GM19193 (cell line): ENCODE measurements around the gene CALCB.

ENCODE experiments used
- POLR2A ChIP-seq: IDR thresholded peaks from 4 replicates; pipeline ENCODE4 v1.6.1; 2011; ENCODE audit not compliant: insufficient read depth, insufficient read length; ENCODE audit errors: extremely low read depth

The CALCB gene

GRCh38 chr11:15073361-15074205 lies at the start of gene CALCB:
Gene CALCB, plus strand, starts transcription at chr11:15073593. Its CDS starts 1,126 bp downstream, at chr11:15074719.
- no peak for TF ChIP-seq POLR2A

- TF ChIP-seq POLR2A, result no peak
These were observed 46.4 kb upstream of the CALCB start for GRCh38 chr11:15027011-15027410.

DNA sequence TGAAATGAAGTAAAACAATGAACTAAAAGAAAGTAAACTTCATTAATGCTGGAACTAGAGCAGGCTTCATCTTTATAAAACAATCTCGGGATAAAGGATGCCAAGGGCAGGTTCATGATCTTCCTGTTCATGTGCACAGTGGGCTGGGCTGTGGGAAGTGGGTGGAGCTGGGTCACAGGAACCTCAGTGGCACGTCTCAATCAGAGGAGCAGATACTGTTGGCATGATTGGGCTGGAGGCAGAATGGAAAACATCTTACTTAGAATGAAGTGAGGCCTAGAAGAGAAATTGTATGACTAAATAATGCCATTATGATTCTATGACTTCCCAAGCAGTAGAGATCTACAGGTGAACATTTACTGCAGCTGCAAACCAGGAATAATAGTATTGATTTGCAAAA lies 45.4 kb upstream of the CALCB start:
- no peak for TF ChIP-seq POLR2A

GRCh38 chr11:15028379-15028778 lies 45.0 kb upstream of the CALCB start:
- no peak for TF ChIP-seq POLR2A

DNA sequence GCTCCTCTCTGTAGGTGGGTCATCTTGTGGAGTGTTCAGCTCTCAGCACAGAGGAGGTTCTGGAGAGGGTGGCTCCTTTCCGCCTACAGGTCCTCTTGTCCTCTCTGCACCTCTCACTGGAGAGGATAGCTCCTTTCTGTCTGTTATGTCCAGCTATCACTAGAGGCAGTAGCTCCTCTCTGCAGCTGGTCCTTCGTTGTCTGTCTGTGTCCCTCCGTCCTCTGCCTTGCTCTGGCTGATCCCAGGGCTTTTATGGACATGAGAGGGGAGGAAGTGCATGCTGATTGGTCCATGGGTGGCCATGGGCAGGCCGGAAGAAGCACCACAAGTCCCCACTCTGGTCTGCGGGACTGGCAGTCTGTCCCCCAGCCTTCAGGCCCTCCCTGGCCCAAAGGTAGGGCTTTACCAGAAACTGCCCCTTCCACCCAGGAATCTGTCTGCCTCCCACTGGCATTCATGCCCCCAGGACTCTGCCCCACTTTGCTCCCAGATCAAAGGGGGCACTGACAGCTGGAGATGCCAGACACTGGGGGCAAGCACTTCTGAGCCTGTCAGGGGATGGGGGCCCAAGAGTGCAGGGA lies 38.6 kb upstream of the CALCB start:
- no peak for TF ChIP-seq POLR2A

DNA sequence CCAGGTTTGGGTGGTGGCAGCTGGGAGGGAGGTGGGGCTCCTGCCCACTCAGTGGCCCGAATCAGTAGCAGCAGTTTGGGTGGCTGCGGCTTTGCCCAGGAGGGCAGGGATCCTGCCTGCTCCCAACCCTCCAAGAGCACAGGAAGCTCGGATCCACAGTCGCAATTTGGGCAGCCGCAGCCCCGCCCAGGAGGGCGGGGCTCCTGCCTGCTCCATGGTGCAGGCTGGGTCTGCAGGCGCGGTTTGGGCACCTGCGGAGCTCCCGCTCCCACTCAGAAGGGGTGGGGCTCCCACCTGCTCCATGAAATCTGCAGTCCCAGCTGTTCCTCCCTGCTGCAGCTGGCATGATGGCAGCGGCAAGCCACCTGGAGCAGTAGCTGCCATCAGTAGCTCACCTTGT lies 38.1 kb upstream of the CALCB start:
- TF ChIP-seq POLR2A, result no peak

DNA sequence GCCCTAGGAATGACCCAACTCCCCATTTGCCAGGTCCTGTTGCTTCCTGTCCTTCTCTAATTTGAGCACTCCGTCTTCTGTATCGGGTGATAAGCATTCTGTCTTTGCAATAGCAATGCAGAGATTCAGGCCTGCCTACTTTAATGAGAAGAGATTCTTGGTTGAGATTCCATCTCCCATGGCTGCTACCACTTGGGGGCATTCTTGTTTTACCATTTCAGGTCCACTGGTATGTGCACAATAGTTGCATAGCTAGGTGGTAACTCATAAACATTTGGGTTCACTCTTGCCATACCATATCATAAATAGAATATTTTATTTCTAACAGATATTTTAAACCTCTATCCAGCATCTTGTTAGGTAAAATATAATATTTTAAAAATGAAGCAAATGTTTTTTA lies 34.4 kb upstream of the CALCB start:
- no peak for TF ChIP-seq POLR2A

DNA sequence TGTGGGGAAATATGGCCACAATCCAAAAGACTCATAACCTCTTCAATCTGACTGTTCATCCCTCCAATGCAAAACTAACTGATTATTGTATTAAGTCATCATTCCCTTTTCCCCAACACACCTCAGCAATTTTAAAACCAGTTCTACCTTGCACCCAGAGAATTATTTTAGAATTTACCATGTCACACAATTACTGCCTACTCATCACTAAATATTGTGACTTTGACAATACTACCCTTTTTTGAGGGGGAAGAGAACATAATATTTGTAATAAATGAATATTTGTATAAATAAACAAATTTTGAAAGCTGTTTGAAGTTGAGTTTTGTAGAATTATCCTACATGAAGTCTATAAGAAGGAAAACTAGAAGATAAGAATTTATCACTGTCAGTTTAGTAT lies 28.2 kb upstream of the CALCB start:
- no peak for TF ChIP-seq POLR2A

DNA sequence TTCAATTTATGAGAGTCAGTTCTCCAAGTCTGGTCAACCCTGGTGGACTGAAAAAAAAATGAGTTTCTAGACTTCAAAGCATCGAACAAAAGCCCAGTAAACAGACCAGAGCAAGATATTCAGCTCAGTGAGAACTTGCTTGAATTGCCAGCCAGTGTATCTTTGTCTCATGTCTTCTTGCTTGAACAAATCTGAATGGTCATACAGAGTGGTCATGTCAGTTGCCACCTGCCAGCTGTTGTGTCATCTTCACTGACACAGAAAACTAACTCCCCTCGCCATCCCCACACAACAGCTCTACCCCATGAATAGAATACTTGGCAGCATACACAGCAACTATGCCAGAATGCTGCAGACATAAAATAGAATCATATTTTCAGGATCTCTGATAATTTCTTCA lies 27.5 kb upstream of the CALCB start:
- no peak for TF ChIP-seq POLR2A

- TF ChIP-seq POLR2A, result no peak
These were observed 24.8 kb upstream of the CALCB start for GRCh38 chr11:15048616-15049015.

GRCh38 chr11:15053191-15053685 lies 20.2 kb upstream of the CALCB start:
- TF ChIP-seq POLR2A, result no peak

DNA sequence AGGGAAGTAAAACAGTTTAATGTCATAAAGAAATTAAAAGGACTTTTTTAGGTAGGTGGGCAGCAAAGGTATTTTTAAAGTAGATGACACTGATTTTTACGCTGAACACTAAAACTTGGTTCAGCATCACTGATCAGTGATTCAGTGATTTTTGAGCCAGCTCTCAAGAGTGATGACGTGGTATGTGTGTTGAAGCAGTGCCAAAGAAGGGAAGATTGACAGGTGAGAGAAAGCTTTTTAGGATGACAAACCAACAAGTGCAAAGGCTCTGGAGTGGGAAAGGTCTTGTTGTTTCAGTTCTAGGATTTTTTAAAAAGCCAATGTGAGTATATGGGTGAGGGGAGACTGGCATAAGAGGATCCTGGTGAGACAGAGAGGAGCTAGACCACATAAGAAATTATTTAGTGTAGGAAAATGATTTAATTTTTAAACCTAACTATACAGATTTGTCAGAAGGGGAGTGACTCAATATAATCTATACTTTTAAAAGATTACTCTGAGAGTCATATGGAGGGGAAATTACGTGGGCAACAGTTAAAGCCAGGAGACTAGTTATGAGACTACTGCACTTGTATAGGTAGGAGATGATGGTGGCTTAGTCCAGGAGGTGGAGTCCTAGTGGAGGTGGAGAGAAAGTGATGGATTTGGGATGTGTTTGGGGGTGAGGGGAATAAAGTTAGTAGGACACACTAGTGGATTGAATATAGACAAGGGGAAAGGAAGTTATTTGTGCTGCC lies 17.6 kb upstream of the CALCB start:
- no peak for TF ChIP-seq POLR2A

DNA sequence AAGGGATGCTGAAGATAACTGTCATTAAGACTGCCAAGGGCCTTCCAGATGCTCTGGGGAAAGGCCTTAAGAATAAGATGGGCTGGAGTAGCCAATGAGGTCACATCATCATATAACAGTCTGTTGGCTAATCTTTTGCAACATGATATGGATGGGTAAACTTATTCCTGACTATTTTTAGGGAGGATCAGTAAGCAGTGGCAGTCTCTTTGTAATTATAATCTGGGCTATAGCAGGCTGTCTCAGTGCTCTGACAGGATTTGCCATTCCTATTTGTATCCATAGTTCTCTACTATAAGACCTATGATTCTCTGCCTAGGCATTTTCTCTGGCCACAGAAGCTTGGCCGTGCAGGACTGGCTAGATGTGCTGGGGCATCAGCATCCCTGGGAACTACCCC lies 16.1 kb upstream of the CALCB start:
- TF ChIP-seq POLR2A, result no peak

DNA sequence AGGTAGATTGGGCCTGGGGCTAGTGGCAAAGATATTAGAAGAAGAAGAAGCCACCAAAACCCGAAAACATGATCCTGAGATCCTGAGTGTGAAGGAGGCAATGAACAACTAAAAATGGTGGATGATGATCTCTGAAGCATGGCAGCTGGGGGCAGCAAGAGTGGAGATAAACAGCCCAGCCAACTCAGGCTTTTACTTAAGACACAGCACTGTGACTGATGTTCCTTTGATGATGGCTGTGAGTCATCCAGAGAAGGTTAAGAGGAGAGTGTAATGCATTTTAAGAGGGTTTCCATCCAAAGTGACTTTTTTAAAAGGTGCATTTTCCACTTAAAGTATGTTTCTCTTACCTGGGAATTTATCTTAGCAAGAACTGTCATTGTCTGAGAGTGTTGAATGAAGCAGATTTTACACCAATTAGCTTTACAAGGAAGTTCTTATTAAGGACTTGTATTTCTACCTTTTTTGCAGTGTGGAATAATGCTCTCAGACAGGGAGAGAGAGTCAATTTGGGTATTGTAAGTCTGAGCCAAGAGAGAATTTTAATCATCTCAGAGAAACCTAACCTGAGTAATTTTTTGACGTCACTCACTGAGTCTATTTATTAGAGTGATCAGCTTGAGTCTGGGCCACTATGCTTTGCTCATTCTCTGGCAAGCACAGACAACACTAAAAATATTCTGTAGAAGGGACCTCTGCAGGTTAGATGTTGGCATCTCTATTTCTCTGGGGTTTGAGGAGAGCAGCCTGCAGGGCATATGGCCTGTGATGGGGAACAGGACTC lies 14.1 kb upstream of the CALCB start:
- TF ChIP-seq POLR2A, result no peak

DNA sequence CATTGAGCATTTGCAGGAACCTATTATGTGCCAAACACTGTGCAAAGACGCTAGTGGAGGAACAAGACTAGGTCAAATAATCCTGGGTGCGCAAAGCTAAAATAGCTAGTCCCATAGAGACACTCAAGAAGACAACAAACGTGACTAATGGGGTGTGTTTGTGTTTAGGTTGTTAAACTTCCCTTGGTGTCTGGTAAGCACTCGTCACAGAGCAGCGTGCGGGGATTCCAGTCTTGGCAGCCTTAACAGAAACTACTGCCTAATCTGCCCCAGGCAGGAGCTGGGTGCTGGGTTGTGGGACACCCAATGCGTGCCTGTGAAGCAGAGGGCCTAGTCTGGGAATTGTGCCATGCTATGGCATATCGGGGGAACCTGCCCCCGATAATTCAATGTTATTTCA lies 10.8 kb upstream of the CALCB start:
- TF ChIP-seq POLR2A, result no peak
